ENCODE measurements around the gene AJAP1.

AJAP1 gene

GRCh38 chr1:4682607-4683220, 28.3 kb downstream of the AJAP1 start:
- DNase-seq (ENCODE audit: low read depth), result no peak

GRCh38 chr1:4684136-4684535, 29.7 kb downstream of the AJAP1 start:
- no peak for DNase-seq (ENCODE audit: low read depth)

- DNase-seq (ENCODE audit: low read depth), result no peak
These were observed 30.6 kb downstream of the AJAP1 start for GRCh38 chr1:4684864-4685522.

- DNase-seq (ENCODE audit: low read depth), result no peak
These were observed 31.1 kb downstream of the AJAP1 start for GRCh38 chr1:4685523-4685865.

- no peak for DNase-seq (ENCODE audit: low read depth)
These were observed 33.5 kb downstream of the AJAP1 start for GRCh38 chr1:4687943-4688342.

GRCh38 chr1:4689271-4689935, 35.0 kb downstream of the AJAP1 start:
- DNase-seq (ENCODE audit: low read depth), result no peak

GRCh38 chr1:4689941-4690635, 35.7 kb downstream of the AJAP1 start:
- DNase-seq (ENCODE audit: low read depth), result no peak

- no peak for DNase-seq (ENCODE audit: low read depth)
These were observed 36.7 kb downstream of the AJAP1 start for GRCh38 chr1:4690951-4691675.

- no peak for DNase-seq (ENCODE audit: low read depth)
These were observed 37.5 kb downstream of the AJAP1 start for GRCh38 chr1:4691766-4692405.

GRCh38 chr1:4692437-4692836, 38.0 kb downstream of the AJAP1 start:
- DNase-seq (ENCODE audit: low read depth), result no peak

GRCh38 chr1:4693331-4693730, 38.9 kb downstream of the AJAP1 start:
- no peak for DNase-seq (ENCODE audit: low read depth)

GRCh38 chr1:4693891-4694290, 39.5 kb downstream of the AJAP1 start:
- no peak for DNase-seq (ENCODE audit: low read depth)

- DNase-seq (ENCODE audit: low read depth), result no peak
These were observed 40.1 kb downstream of the AJAP1 start for GRCh38 chr1:4694492-4694891.

- DNase-seq (ENCODE audit: low read depth), result no peak
These were observed 40.8 kb downstream of the AJAP1 start for GRCh38 chr1:4695241-4695640.

GRCh38 chr1:4696161-4696745, 41.8 kb downstream of the AJAP1 start:
- no peak for DNase-seq (ENCODE audit: low read depth)

GRCh38 chr1:4696753-4697152, 42.3 kb downstream of the AJAP1 start:
- DNase-seq (ENCODE audit: low read depth), result no peak

GRCh38 chr1:4697801-4698200, 43.4 kb downstream of the AJAP1 start:
- no peak for DNase-seq (ENCODE audit: low read depth)

- DNase-seq (ENCODE audit: low read depth), result no peak
These were observed 44.5 kb downstream of the AJAP1 start for GRCh38 chr1:4698911-4699310.

GRCh38 chr1:4699376-4700301, 45.2 kb downstream of the AJAP1 start:
- DNase-seq (ENCODE audit: low read depth), result no peak

GRCh38 chr1:4700801-4701200, 46.4 kb downstream of the AJAP1 start:
- no peak for DNase-seq (ENCODE audit: low read depth)

All from fibroblast of the conjunctiva (primary cell).